Measurements from ENCODE around the gene FAM236B.
"Not testable (repeated sequence)": the region's sequence is repeated elsewhere in the genome, so short reads cannot be mapped to it uniquely, and the experiment has no call there.

- not testable (repeated sequence) for TF ChIP-seq POLR2A, CTCF (IDR thresholded peaks at IDR 0.05)
These were observed 36.9 kb downstream of the FAM236B start for GRCh38 chrX:72745546-72745945.
